Kidney (tissue), 14 donors: Measurements from ENCODE around the gene TTYH1. TPM values are rescaled to one million over a fixed set of nuclear protein-coding genes. Genes with fewer than 3 reads are reported as not detected.

Source experiments
- DNase-seq, 5 donors: peaks; one replicate each; pipeline ENCODE4 v3.0.0-alpha.2; 2013 to 2020
- FAIRE-seq: peaks from 2 replicates; lab custom pipeline; 2012; peaks lifted over from hg19 to GRCh38; lab: Jason Lieb, UNC
- H3K27ac ChIP-seq, 2 donors: one replicate each; pipeline ENCODE4 v1.7.0; 2013; ENCODE audit warnings: low read depth in 2 of 2, low read length in 2 of 2, inconsistent platforms in 1 of 2
- H3K27me3 ChIP-seq: one replicate; pipeline ENCODE4 v1.7.1; 2013; ENCODE audit warnings: low read length, inconsistent platforms; ENCODE audit not compliant: control insufficient read depth, insufficient read depth
- H3K36me3 ChIP-seq, 3 donors: one replicate each; pipeline versions ENCODE4 v1.7.0 to v1.7.1; 2013; ENCODE audit warnings: low read length in 3 of 3, control low read depth in 1 of 3, inconsistent platforms in 1 of 3; ENCODE audit not compliant: insufficient read depth in 3 of 3, control insufficient read depth in 2 of 3
- H3K4me1 ChIP-seq, 3 donors: one replicate each; pipeline versions ENCODE4 v1.7.0 to v1.7.1; 2013; ENCODE audit warnings: low read length in 3 of 3, inconsistent platforms in 1 of 3, low read depth in 1 of 3; ENCODE audit not compliant: control insufficient read depth in 2 of 3, insufficient read depth in 2 of 3
- H3K4me3 ChIP-seq, 3 donors: one replicate each; pipeline versions ENCODE4 v1.7.0 to v1.8.1; 2013; ENCODE audit warnings: low read length in 3 of 3, control low read depth in 1 of 3, inconsistent platforms in 1 of 3
- H3K9ac ChIP-seq, 3 donors: one replicate each; pipeline versions ENCODE4 v1.7.0 to v1.7.1; 2013; ENCODE audit warnings: low read length in 3 of 3, control low read depth in 1 of 3, inconsistent platforms in 1 of 3
- H3K9me3 ChIP-seq, 3 donors: one replicate each; pipeline versions ENCODE4 v1.7.0 to v1.7.1; 2013; ENCODE audit warnings: low read length in 3 of 3, control low read depth in 1 of 3, inconsistent platforms in 1 of 3; ENCODE audit not compliant: control insufficient read depth in 2 of 3, insufficient read depth in 1 of 3
- intact Hi-C: fragments of 100-400 bp; cut with DNase I; formaldehyde crosslinking; loops from one replicate; pipeline ENCODE4 v1.11.1; 2022
- polyA plus RNA-seq: library from polyadenylated mRNA; stranded (reverse); fragments of 350-450 nt; fragmentation: Illumina TruSeq; extraction: RNeasy Lipid Tissue Mini Kit (QIAGEN cat#74804); gene quantifications from one replicate; pipeline ENCODE4 v1.2.3, GENCODE V29; 2014; ENCODE audit warnings: low read depth, low replicate concordance; ENCODE audit not compliant: insufficient read depth
- total RNA-seq: library from RNA; stranded (reverse); fragmentation: NEBNext Ultra II Directional; extraction: Animal tissue kit (Norgen Biotek cat#: 25700); gene quantifications from one replicate; pipeline ENCODE4 v1.2.1, GENCODE V29; 2021
- TF ChIP-seq, protein P1 (sequence below): IDR thresholded peaks from 3 replicates; pipeline ENCODE4 v1.5.1; 2012; ENCODE audit warnings: mild to moderate bottlenecking, moderate library complexity, borderline replicate concordance; ENCODE audit not compliant: insufficient read depth; ENCODE audit errors: extremely low read depth
- donor health status: control.
- donor health status: control.
- donor health status: control.
- donor health status: control.
- donor health status: control.
- donor health status: DM: yes; HTN: yes; CAD: no.
- donor health status: Normal renal cell carcinoma (clear cell type).

Gene TTYH1
- total and polyA plus RNA-seq, 2 donors from 2014 or later = 1.5 to 1.9 TPM

DNA sequence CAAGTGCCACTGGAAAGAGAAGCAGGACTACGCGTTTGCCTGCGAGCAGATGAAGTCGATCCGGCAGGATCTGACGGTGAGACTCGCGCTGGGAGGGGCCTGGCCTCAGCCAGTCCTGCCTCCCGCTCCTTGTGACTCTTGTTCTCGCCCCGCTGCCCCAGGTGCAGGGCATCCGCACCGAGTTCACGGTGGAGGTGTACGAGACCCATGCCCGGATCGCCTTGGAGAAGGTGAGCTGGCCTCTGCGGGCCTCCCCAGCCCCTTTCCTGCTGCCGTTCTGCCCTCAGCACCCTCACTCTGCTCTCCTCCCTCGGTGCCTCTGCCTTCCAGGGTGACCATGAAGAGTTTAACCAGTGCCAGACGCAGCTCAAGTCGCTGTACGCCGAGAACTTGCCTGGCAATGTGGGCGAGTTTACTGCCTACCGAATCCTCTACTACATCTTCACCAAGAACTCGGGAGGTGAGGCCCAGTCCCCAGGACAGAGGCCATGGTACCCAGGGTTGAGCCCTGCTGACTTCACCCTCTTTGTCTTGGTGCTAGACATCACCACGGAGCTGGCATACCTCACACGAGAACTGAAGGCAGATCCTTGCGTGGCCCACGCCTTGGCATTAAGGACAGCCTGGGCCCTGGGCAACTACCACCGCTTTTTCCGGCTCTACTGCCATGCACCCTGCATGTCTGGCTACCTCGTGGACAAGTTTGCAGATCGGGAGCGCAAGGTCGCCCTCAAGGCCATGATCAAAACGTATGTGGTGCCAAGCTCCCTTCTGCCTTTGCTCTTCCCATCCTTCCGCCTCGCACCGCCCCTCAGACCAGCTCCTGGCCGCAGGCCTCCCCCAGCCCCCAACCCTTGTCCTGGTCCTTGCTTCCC, 42.7 kb downstream of the TTYH1 start:
- no peak overlapping the region for H3K4me3 ChIP-seq
- no peak overlapping the region for H3K9ac ChIP-seq
- DNase-seq (peak in 1 of 5 donors; percentile 64), FAIRE-seq (no peak)
- H3K36me3 ChIP-seq = peaks cover 8 to 60% (median 44%) of the 10 kb centered on the region in 3 donors
- TF ChIP-seq, protein P1, sequence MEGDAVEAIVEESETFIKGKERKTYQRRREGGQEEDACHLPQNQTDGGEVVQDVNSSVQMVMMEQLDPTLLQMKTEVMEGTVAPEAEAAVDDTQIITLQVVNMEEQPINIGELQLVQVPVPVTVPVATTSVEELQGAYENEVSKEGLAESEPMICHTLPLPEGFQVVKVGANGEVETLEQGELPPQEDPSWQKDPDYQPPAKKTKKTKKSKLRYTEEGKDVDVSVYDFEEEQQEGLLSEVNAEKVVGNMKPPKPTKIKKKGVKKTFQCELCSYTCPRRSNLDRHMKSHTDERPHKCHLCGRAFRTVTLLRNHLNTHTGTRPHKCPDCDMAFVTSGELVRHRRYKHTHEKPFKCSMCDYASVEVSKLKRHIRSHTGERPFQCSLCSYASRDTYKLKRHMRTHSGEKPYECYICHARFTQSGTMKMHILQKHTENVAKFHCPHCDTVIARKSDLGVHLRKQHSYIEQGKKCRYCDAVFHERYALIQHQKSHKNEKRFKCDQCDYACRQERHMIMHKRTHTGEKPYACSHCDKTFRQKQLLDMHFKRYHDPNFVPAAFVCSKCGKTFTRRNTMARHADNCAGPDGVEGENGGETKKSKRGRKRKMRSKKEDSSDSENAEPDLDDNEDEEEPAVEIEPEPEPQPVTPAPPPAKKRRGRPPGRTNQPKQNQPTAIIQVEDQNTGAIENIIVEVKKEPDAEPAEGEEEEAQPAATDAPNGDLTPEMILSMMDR = no peak
- no peaks in the 10 kb centered on the region for H3K27me3 ChIP-seq
- no peak overlapping the region for H3K27ac ChIP-seq
- H3K4me1 ChIP-seq = peaks cover 0 to 10% (median 0%) of the 10 kb centered on the region in 3 donors
- H3K9me3 ChIP-seq = no peaks in the 10 kb centered on the region
- intact Hi-C loops = no loop called here

DNA sequence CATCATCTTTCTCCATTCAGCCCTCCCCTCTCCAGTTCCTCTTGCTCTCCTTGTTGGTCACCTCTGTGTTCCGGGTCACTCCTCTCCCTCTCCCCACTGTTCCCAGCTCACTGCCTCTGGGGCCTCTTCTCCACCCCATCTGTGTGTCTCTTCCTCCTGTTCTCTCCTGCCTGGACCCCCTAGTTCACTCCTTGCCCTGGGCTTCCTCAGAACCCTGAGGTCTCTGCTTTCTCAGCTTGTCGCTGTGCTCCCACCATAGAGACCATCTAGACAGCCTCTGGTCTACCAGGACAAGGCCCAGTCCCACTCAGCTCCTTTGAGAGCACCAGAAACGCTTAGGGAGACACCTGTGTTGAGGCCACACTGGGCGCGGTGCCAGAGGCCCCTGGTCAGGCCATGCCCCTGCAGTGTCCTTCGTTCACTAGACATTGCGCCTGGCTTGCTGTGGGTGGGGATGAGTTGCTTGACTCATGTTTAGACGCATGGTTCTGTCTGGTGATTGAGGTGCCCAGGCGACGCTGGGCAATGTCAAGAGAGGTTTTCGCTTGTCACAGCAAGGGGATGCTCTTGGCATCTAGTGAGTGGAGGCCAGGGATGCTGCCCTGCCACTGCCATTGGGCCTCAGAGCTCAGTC, 43.5 kb downstream of the TTYH1 start:
- DNase-seq = peak in 1 of 5 donors; percentile 75
- H3K4me1 ChIP-seq = peaks cover 0 to 10% (median 2%) of the 10 kb centered on the region in 3 donors

GRCh38 chr19:54459282-54460229, 44.3 kb downstream of the TTYH1 start:
- H3K36me3 ChIP-seq = peaks cover 2 to 45% (median 31%) of the 10 kb centered on the region in 3 donors
- DNase-seq (peak in 1 of 5 donors; percentile 66), FAIRE-seq (no peak)
- no peak overlapping the region for H3K4me3 ChIP-seq
- intact Hi-C loops = no loop called here
- no peak overlapping the region for H3K9ac ChIP-seq
- no peaks in the 10 kb centered on the region for H3K9me3 ChIP-seq
- no peaks in the 10 kb centered on the region for H3K27me3 ChIP-seq
- TF ChIP-seq, protein P1 = no peak
- peaks cover 0 to 10% (median 5%) of the 10 kb centered on the region in 3 donors for H3K4me1 ChIP-seq
- no peak overlapping the region for H3K27ac ChIP-seq

More for the DNA sequence above, 43.5 kb downstream of the TTYH1 start:
- intact Hi-C loops = no loop called here
- TF ChIP-seq, protein P1 = no peak
- Histone ChIP-seq H3K4me3 (no peak overlapping the region), H3K9ac (no peak overlapping the region), H3K27ac (no peak overlapping the region), H3K36me3 (peaks cover 4 to 53% (median 37%) of the 10 kb centered on the region in 3 donors), H3K9me3 (no peaks in the 10 kb centered on the region), H3K27me3 (no peaks in the 10 kb centered on the region)
- no peak for FAIRE-seq
